A673 (cell line): ENCODE measurements around the gene FSTL4.

Source experiments
- CTCF ChIP-seq: fragments of 300-800, 200-600 bp; sonication (generic); conservative IDR thresholded peaks from 2 replicates; pipeline ENCODE4 v1.5.1; 2017; ENCODE audit warnings: low read depth, mild to moderate bottlenecking, antibody characterized with exemption, low read length, moderate library complexity, mixed read lengths
- EZH2 ChIP-seq: fragments of 200-600 bp; sonication (generic); IDR thresholded peaks from 2 replicates; pipeline ENCODE4 v1.6.1; 2017; ENCODE audit warnings: borderline replicate concordance, low read depth, mild to moderate bottlenecking, mixed read lengths, antibody characterized with exemption, low read length; ENCODE audit not compliant: poor library complexity, severe bottlenecking

- TF ChIP-seq CTCF (no peak), EZH2 (no peak)
Observed at GRCh38 chr5:133366438-133366837, 245.9 kb downstream of the FSTL4 start.
